GM18520 (cell line): ENCODE data around the gene SMYD1.
A peak's percentile ranks its signal among the peaks of the same experiment; 100 is the strongest.

Experiments
- ATAC-seq: cut with Tn5 transposase; IDR thresholded peaks from one replicate; pipeline ENCODE4 v1.9.1; 2021; ENCODE audit not compliant: unreplicated experiment

SMYD1 gene

GRCh38 chr2:88055371-88056128, 12.1 kb upstream of the SMYD1 start, which contains the start of gene KRCC1:
KRCC1 (minus strand) TSS chr2:88055783; CDS start chr2:88028563, 27,220 bp downstream.
- peak; percentile 94 for ATAC-seq

DNA sequence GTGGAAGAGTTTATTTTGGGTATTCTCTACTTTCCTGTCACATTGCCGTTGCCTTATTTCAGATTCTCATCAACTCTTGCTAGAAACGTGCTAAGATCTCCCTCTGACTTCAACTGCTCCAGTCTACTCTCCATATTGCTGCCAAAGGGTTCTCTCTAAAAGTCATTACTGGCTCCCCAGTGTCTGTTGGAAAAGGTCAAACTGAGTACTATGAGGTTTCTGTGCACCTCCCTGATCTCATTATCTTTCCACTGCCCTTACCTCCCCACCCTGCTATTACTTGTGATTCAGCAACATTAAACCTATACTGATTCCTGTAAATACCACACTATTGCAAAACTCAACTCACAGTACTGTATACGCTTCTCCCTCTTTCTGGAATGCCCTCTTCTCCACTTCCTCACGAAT, 10.2 kb upstream of the SMYD1 start:
- no peak for ATAC-seq

DNA sequence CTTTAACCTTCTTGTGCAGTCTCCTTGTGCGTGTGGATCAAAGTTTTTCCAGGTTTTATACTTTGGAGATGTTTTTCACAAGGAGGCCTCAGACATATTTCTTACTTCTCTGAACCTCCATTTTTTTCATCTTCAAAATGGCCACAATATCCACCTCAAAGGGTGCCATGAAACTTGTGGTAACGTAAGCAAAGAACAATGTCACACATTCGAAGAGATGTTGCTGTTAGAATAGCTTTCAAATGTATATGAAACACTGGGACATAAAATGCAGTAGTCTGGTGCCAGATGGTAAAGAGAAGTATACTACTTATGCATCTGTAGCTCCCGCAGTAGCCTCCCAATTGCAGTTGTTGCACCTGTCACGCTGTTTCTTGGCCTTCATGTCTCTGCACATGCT, 9.4 kb upstream of the SMYD1 start:
- ATAC-seq, result no peak

GRCh38 chr2:88059979-88060906, 7.4 kb upstream of the SMYD1 start:
- ATAC-seq, result peak; percentile 26

GRCh38 chr2:88060907-88061275, 6.7 kb upstream of the SMYD1 start:
- no peak for ATAC-seq

- no peak for ATAC-seq
Observed at GRCh38 chr2:88061295-88061694, 6.3 kb upstream of the SMYD1 start.

DNA sequence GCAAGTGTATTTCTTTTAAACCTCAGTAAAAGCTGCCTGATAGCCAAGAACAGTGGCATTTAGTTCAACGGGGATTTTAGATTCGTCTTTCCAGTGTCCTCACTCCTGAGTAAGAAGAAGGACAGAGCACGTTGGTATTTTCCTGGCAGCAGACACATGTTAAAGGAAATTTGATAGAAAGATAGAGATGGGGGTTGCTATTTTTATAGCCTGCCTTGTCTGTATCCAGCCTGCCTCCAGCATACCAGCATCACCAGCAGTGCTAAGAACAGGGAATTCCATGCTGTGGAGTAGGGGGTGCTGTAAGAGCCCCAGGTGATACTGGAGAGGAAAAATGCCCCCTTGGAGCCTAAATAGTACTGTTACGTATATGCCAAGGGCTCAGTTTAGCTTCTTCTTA, 1.1 kb upstream of the SMYD1 start:
- ATAC-seq, result no peak

DNA sequence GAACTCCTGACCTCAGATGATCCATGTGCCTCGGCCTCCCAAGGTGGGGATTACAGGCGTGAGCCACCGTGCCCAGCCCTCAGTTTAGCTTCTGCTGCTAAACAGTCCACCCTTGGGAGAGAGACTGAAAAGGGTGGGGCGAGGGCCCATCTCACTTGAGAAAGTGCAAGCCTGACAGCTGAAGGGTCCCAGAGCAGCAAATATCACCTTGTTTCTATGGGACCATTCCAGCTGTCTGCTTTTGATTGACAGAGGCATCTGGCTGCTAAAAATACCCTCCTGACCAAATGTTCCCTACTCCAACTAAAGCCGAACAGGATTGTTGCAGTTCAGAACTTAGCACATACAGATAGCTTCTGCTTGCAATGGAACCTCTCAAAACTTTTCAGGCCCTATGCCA, 436 bp upstream of the SMYD1 start:
- ATAC-seq, result no peak

DNA sequence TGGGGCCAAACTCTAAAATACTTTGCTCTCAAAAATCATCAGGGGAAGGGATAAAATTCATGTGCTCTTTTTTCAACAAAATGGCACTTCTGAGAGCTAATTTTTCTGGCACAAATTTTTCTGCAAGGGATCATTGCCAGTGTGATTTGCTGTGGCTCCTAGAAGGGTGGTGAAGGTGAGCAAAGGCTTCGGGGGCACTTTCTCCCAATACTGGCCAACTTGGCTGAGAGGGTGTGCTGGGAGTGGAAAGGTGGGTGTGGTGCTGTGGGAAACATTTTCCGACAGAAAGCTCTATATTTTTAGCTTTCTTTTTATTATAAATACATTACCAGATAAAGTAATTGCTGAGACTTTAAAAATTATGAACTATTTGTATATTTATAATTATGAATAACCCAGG, 419 bp downstream of the SMYD1 start:
- ATAC-seq, result no peak

- no peak for ATAC-seq
Observed at GRCh38 chr2:88069117-88069516, 1.5 kb downstream of the SMYD1 start.

- no peak for ATAC-seq
Observed at GRCh38 chr2:88070055-88070454, 2.4 kb downstream of the SMYD1 start.

DNA sequence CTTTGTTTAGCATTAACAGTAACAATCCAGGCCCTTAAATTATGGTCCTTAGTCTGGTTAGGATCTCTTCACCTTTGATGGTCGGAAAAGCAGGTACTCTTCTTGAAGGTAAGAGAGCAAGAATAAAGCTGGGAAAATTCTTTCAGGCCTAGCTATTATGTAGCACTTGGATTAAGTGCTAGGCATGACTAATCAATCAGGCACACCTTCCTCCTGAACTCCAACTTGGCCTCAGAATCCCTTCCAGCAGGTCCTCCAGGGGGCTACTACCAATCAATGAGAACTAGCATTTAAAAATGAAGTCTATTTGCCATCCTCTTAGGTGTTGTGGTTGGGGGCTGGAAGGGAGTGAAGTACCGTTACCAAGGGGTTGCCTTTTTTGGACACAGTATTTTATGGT, 3.7 kb downstream of the SMYD1 start:
- no peak for ATAC-seq

DNA sequence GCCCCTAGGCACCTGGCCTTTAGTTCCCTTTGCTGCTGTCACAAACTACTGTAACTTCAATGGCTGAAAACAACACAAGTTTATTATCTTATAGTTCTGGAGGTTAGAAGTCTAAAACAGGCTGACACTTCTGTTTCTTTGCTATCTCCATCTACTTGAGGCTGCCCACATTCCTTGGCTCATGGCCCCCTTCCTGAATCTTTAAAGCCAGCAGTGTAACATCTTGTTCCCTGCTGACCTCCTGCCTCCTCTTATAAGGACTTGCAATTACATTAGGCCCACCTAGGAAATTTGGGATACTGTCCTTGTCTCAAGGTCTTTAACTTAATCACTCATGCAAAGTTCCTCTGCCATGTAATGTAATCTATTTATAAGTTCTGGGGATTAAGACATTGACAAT, 6.5 kb downstream of the SMYD1 start:
- no peak for ATAC-seq

DNA sequence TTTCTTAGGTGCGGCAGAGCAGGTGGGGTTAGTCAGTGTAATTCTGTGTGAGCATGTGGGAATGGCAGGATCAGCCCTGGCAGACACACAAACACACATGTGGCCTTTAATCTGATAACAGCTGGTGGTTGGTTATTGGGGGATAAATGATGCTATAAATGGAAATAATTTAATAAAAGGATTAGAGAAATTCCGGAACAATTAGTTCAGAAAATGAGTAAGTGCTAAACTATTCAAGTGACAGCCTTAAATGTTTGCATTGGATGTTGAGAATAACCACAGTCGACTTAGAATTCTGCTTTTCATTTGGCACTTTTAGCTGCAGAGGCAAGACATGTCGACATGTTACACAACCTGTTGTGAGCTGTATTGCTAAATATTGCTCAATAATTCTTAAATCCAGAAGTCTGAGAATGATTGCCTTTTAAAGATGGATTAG, 7.2 kb downstream of the SMYD1 start:
- ATAC-seq, result no peak

- no peak for ATAC-seq
Observed at GRCh38 chr2:88077080-88077479, 9.5 kb downstream of the SMYD1 start.

DNA sequence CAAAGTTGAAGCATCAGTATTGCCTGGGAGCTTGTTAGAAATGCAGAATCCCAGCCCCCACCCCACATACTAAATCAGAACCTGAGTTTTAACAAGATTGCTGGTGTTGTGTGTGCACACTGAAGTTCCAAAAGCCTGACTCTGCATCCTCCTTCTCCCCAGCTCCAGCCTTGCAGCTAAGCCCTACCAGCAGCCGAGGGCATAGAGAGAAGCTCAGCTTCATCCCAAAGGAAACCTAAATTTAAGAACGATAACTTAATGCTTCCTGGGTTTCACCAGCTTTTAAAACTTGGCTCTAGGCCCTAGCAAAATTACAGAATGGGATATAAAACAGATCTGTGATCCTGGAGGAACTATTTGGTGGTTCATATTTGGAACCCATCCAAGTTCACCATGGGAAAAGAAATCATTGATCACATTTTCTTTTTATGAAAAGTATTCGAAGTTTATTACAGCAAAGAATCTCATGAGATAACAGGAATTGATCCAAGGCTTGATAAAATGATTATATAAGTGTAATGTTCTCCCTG, 11.1 kb downstream of the SMYD1 start:
- no peak for ATAC-seq

DNA sequence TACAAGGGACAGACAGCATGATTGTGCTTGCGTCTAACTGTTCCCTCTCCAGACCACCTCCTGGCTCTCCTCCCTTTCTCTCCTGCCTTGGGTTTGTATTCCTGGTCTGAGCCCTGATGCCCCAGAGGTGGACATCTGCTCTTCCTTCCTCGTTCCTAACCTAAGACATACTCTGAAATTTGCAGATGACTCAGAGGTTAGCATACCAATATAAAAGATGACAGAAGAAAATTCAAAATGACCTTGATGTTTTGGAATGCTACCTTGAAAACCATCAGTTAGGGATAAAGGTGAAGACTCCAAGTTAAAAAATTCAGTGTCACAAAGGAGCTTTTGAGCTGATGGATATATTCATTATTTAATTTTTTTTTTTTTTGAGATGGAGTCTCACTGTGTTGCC, 12.9 kb downstream of the SMYD1 start:
- ATAC-seq, result no peak

GRCh38 chr2:88081924-88082608, 14.4 kb downstream of the SMYD1 start:
- no peak for ATAC-seq

DNA sequence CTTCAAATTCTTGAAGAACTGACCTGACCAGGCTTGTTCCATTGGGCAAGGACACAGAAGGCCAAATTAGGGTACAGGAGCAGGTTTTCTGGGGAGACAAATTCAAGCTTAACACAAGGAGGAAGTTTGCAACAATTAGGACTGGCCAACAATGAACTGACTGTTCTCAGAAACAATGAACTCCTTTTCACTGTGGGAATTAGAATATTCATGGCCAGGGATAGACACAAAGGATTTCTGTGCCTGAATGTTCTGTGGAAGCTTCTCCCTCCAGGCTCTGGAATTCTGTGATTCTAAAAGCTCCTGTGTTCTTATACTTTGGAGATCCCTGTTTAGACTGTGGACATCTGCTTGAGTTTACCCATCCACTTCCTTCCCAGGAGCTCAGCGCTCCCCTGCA, 15.2 kb downstream of the SMYD1 start:
- no peak for ATAC-seq

DNA sequence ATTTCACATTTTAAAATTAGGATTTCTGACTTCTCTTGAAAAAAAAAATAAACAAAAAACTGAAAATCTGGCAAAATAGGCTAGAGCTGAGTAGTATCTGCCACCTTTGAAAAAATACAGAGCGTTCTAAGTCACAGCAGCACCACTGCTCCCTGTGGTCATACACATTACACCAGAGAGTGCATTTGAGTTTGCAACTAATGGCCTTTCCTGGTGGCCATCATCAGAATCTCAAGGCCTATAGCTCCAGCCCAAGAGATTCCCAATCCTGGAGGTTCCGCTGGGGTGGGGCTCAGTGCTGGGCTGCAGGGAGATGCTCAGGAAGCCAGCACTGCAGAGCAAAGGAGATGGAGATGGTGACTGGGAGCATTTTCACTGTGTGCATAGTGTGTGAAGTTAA, 17.5 kb downstream of the SMYD1 start:
- no peak for ATAC-seq

DNA sequence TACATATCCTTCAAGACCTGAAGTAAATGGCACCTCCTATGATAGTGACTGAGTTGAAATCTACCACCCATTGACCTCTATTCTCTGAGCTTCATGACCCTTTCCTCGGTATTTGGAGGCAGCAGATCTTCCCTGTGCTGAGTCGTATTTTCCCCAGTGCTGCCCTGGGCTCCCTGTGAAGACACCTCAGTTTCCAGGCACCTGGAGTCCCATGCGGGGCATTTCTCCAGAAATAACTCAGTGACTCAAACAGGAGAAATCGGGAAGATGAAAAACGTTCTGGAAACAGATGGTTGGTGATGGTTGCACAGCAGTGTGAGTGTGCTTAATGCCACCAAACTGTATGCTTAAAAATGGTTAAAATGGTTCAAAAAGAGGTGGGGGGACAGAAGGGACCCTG, 18.0 kb downstream of the SMYD1 start:
- ATAC-seq, result no peak
